Right atrium auricular region (tissue), 2 donors: Measurements from ENCODE around the gene EREG. TPM values are rescaled to one million over a fixed set of nuclear protein-coding genes. Genes with fewer than 3 reads are reported as not detected.

Experiments
- DNase-seq: peaks from one replicate; pipeline ENCODE4 v3.0.0-alpha.2; 2019; ENCODE audit warnings: low spot score
- H3K27ac ChIP-seq, 2 donors: fragments of 200-600 bp; sonication (generic); 1 replicate in 1 of 2; 2 replicates in 1 of 2; pipeline ENCODE4 v1.5.1; 2016 to 2019
- H3K27me3 ChIP-seq, 2 donors: fragments of 200-600 bp; sonication (generic); one replicate each; pipeline versions ENCODE4 v1.5.1 to v1.6.0; 2017 to 2019
- H3K36me3 ChIP-seq: fragments of 200-600 bp; sonication (generic); one replicate; pipeline ENCODE4 v1.5.1; 2016
- H3K4me1 ChIP-seq, 2 donors: fragments of 200-600 bp; sonication (generic); one replicate each; pipeline versions ENCODE4 v1.5.1 to v1.6.0; 2017 to 2019
- H3K4me3 ChIP-seq, 2 donors: fragments of 200-600 bp; sonication (generic); 1 replicate in 1 of 2; 2 replicates in 1 of 2; pipeline ENCODE4 v1.5.1; 2017 to 2019; ENCODE audit warnings: mild to moderate bottlenecking in 1 of 2, moderate library complexity in 1 of 2
- H3K9me3 ChIP-seq, 2 donors: fragments of 200-600 bp; sonication (generic); one replicate each; pipeline ENCODE4 v1.5.1; 2019
- total RNA-seq, 2 donors: library from RNA; depleted of rRNA; stranded (reverse); fragments of >200 nt; gene quantifications; one replicate each; pipeline ENCODE4 v1.1.0, GENCODE V29; 2016
- TF ChIP-seq, protein P1 (sequence below), 2 donors: fragments of 200-600 bp; sonication (generic); IDR thresholded peaks; one replicate each; pipeline ENCODE4 v1.5.1; 2019; ENCODE audit warnings: antibody characterized with exemption in 2 of 2

The EREG gene, protein sequence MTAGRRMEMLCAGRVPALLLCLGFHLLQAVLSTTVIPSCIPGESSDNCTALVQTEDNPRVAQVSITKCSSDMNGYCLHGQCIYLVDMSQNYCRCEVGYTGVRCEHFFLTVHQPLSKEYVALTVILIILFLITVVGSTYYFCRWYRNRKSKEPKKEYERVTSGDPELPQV
- 1 to 10 TPM in 1 of 2 donors, under 1 TPM in 1; 0.31 to 3.1 TPM for total RNA-seq

DNA sequence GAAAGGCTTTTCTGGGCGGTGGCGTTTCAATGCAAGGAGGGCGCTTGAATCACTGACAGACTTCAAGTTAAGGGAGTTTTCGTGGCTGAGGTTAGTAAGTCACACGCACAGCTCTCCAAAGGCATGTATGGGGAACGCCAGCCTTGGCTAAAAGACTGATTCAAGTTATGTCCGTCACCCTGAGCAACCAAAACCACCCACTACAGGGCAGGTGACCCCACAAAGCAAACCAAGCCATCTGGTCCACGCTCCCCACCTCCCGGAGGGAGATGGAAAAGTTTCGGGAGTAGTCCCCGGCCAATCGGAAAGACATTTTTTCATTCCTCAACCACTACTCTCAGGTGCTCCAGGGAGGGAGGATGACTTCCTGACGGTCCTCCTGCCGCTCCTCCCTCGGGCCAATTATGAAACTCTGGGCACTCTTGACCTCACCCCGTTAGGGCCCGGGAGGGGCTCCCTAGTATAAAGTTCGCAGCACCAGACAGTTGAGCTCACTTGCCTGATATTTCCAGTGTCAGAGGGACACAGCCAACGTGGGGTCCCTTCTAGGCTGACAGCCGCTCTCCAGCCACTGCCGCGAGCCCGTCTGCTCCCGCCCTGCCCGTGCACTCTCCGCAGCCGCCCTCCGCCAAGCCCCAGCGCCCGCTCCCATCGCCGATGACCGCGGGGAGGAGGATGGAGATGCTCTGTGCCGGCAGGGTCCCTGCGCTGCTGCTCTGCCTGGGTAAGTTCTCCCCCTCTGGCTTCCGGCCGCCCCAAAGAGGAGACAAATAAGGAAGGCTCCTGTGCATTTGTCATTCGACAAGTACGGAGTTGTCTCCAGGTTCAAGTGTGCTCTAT is at the start of gene EREG:
Gene EREG (plus strand): TSS at position 494 of the 840 bp plus-strand sequence. CDS start 164 bp downstream, at position 658.
- H3K4me1 ChIP-seq = peaks cover 0 to 11% of the 10 kb centered on the region in 2 donors
- H3K27me3 ChIP-seq = no peaks in the 10 kb centered on the region
- H3K4me3 ChIP-seq = peak within 1 kb of the TSS; percentile 48 to 56
- H3K36me3 ChIP-seq = no peaks in the 10 kb centered on the region
- no peak for DNase-seq
- H3K27ac ChIP-seq = peak within 1 kb of the TSS; percentile 49 to 75
- TF ChIP-seq, protein P1, sequence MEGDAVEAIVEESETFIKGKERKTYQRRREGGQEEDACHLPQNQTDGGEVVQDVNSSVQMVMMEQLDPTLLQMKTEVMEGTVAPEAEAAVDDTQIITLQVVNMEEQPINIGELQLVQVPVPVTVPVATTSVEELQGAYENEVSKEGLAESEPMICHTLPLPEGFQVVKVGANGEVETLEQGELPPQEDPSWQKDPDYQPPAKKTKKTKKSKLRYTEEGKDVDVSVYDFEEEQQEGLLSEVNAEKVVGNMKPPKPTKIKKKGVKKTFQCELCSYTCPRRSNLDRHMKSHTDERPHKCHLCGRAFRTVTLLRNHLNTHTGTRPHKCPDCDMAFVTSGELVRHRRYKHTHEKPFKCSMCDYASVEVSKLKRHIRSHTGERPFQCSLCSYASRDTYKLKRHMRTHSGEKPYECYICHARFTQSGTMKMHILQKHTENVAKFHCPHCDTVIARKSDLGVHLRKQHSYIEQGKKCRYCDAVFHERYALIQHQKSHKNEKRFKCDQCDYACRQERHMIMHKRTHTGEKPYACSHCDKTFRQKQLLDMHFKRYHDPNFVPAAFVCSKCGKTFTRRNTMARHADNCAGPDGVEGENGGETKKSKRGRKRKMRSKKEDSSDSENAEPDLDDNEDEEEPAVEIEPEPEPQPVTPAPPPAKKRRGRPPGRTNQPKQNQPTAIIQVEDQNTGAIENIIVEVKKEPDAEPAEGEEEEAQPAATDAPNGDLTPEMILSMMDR (IDR thresholded peaks at IDR 0.05) = no peak
- H3K9me3 ChIP-seq = no peaks in the 10 kb centered on the region

DNA sequence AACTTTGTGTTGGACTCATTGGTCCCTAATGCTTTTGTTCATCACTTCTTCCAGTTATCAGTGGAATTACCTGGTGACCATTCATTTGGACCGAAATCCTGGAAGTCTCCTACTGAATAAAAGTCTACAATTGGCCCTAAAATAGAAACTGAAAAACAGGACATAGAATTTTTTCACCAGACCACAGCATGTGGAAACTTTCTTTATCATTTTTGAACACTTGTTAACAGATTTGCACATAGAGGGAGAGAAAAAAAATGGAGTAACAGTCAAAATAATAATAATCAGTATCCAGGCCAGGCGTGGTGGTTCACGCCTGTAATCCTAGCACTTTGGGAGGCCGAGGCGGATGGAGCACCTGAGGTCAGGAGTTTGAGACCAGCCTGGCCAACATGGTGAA is 49.6 kb upstream of the EREG start:
- H3K27ac ChIP-seq = no peak overlapping the region
- no peaks in the 10 kb centered on the region for H3K27me3 ChIP-seq
- no peak for DNase-seq
- H3K9me3 ChIP-seq = no peaks in the 10 kb centered on the region
- H3K4me1 ChIP-seq = no peaks in the 10 kb centered on the region
- H3K4me3 ChIP-seq = no peak overlapping the region
- TF ChIP-seq, protein P1 (IDR thresholded peaks at IDR 0.05) = no peak
- no peaks in the 10 kb centered on the region for H3K36me3 ChIP-seq

DNA sequence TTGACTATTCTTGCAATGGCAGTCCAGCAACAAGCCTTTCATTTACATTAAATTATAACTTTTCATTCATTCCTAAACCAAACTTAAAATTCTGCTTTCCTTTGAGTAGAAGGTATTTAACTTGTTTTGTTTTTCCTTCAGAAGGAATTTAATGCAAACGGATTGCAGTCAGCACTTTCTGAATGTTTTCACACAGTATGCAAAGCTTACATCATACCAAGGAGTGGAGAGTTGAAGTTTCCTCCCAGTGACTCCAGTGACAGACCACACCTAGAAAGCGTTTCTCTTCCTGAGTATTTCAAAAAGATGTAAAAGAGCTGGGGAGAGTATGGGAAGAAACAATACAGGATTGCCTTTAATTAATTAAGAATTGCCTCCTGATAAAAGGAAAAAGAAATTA is 48.5 kb upstream of the EREG start:
- H3K27ac ChIP-seq = no peak overlapping the region
- no peaks in the 10 kb centered on the region for H3K9me3 ChIP-seq
- TF ChIP-seq, protein P1 (IDR thresholded peaks at IDR 0.05) = no peak
- no peaks in the 10 kb centered on the region for H3K27me3 ChIP-seq
- H3K36me3 ChIP-seq = no peaks in the 10 kb centered on the region
- H3K4me3 ChIP-seq = no peak overlapping the region
- no peak for DNase-seq
- no peaks in the 10 kb centered on the region for H3K4me1 ChIP-seq

DNA sequence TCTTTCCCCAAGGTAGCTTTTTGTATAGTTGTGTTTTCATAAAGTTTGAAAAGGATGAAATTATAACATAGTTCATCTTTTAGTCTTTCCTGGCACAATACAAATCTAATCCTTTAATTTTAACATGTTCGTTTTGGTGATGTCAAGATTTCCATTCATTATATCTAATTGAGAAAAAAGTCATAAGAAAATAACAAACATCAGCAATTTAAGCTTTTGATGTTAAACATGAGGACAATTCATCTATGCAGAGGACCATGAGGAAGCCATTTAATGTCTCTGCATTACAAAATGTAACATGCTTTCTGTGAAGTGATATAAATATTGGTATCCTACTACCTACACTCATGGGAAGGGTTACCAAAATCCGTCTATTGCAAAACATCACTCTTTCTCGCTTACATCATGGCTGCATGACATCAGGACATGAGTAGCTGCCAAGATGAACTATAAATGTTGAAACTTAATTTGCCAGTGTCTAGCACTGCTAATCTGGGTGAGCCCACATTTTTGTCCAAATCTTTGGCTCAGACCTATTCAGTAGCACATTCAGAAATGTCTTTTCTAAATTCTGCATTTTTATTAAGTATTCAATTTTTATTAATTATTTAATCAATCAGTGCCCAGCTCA is 47.2 kb upstream of the EREG start:
- no peak overlapping the region for H3K27ac ChIP-seq
- TF ChIP-seq, protein P1 (IDR thresholded peaks at IDR 0.05) = no peak
- no peak overlapping the region for H3K4me3 ChIP-seq
- H3K36me3 ChIP-seq = no peaks in the 10 kb centered on the region
- H3K4me1 ChIP-seq = no peaks in the 10 kb centered on the region
- no peak for DNase-seq
- H3K9me3 ChIP-seq = no peaks in the 10 kb centered on the region
- no peaks in the 10 kb centered on the region for H3K27me3 ChIP-seq

DNA sequence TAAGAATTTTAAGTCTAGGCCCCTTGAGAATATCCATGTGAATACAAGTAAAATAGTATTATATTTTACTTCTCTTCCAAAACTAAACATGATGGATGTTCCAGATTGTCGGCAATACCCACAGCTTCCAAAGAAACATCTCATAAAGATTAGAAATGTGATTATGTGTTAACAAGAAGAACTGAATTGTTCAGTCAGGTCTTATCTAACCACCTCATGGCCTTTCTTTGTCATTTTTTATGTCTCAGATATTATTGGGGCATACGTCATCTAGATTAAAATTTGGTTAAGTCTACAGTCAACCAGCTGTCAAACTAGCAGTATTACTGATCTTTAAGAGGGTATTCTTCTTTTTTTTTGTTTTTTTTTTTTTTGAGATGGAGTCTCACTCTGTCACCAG is 46.7 kb upstream of the EREG start:
- Histone ChIP-seq H3K27me3 (no peaks in the 10 kb centered on the region), H3K4me1 (no peaks in the 10 kb centered on the region), H3K27ac (no peak overlapping the region), H3K4me3 (no peak overlapping the region), H3K36me3 (no peaks in the 10 kb centered on the region), H3K9me3 (no peaks in the 10 kb centered on the region)
- DNase-seq = no peak
- TF ChIP-seq, protein P1 (IDR thresholded peaks at IDR 0.05) = no peak
